GM10266 (cell line): ENCODE measurements around the gene CHST12.
A peak's percentile ranks its signal among the peaks of the same experiment; 100 is the strongest.
"Not testable (repeated sequence)": the region's sequence is repeated elsewhere in the genome, so short reads cannot be mapped to it uniquely, and the experiment has no call there.

ENCODE experiments used
- DNase-seq: peaks from one replicate; pipeline ENCODE4 v3.0.0; 2012; ENCODE audit errors: extremely low spot score
- TF ChIP-seq, protein P1 (sequence below): IDR thresholded peaks from 2 replicates; pipeline ENCODE4 v1.5.1; 2012; ENCODE audit warnings: mild to moderate bottlenecking, low read depth; ENCODE audit not compliant: control insufficient read depth, insufficient read depth; ENCODE audit errors: missing control alignments

CHST12 gene

DNA sequence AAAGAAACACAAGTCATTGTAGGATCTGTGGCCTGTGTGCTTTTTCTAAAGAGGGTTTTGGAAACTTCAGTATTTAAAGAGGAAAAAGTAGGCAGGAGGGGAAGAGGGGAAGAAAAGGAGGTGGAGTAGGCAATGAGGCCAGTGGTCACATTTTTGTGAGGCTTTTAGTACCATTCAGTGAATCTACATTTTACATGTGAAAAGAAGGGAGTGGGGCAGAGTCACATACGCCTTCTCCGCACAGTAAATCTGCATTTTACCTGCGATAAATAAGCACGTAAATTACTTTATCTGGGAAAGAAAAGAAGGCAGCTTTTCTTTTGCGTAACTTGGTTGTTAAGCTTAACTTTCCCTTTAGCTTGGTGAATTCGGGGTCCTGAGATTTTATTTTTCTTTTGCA lies 13.2 kb downstream of the CHST12 start:
- DNase-seq = no peak
- TF ChIP-seq, protein P1, sequence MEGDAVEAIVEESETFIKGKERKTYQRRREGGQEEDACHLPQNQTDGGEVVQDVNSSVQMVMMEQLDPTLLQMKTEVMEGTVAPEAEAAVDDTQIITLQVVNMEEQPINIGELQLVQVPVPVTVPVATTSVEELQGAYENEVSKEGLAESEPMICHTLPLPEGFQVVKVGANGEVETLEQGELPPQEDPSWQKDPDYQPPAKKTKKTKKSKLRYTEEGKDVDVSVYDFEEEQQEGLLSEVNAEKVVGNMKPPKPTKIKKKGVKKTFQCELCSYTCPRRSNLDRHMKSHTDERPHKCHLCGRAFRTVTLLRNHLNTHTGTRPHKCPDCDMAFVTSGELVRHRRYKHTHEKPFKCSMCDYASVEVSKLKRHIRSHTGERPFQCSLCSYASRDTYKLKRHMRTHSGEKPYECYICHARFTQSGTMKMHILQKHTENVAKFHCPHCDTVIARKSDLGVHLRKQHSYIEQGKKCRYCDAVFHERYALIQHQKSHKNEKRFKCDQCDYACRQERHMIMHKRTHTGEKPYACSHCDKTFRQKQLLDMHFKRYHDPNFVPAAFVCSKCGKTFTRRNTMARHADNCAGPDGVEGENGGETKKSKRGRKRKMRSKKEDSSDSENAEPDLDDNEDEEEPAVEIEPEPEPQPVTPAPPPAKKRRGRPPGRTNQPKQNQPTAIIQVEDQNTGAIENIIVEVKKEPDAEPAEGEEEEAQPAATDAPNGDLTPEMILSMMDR = no peak

DNA sequence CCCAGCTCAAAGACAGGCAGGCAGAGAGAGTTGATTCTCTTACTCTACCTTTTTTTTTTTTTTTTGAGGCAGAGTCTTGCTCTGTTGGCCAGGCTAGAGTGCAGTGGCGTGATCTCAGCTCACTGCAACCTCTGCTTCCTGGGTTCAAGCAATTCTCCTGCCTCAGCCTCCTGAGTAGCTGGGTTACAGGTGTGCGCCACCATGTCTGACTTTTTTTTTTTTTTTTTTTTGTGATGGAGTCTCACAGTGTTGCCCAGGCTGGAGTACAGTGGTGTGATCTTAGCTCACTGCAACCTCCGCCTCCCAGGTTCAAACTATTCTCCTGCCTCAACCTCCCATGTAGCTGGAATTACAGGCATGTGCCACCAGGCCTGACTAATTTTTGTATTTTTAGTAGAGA lies 13.8 kb downstream of the CHST12 start:
- not testable (repeated sequence) for DNase-seq

DNA sequence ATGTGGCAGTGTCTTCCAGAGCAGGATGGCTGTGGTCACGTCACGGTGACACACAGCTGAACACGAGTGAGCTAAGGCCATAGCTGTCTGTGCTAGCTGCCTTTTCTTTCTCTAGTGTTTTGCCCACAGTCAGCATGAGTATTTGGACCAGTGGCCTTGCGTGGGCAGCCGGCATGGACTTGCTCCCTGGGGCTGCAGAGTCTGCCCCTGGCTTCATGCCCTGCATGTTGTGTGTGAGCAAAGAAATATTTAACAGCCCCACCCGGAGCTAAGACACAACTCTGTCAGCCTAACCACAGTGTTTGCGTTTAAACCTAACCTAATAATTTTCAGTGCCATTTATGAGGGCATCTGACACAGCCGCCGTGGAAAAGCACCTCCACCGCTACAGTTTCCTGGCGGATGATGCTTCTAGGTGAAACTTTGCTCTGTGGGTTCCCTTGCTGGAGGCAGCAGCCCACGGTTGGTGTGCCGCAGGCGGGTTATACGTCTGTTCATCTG lies 14.6 kb downstream of the CHST12 start:
- DNase-seq = no peak
- TF ChIP-seq, protein P1 = no peak

DNA sequence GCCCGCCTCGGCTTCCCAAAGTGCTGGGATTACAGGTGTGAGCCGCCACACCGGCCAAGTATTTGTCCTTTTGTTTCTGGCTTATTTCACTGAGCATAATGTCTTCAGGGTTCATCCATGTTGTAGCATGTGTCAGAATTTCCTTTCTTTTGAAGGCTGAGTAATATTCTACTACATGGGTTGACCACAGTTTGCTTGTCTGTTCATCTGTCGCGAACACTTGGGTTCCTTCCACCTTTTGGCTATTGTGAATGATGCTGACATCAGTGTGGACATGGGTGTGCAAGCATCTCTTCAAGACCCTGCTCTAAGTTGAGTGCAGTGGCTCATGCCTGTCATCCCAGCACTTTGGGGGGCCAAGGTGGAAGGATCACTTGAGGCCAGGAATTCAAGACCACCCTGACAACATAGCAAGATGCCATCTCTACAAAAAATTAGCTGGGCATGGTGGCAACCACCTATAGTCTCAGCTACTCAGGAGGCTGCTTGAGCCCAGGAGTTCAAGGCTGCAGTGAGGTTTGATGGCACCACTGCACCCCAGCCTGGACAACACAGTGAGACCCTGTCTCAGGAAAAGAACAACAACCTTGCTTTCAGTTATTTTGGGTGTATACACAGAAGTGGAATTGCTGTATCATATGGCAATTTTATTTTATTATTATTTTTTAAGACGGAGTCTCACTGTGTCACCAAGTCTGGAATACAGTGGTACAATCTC lies 17.0 kb downstream of the CHST12 start:
- no peak for DNase-seq
- TF ChIP-seq, protein P1 = no peak

DNA sequence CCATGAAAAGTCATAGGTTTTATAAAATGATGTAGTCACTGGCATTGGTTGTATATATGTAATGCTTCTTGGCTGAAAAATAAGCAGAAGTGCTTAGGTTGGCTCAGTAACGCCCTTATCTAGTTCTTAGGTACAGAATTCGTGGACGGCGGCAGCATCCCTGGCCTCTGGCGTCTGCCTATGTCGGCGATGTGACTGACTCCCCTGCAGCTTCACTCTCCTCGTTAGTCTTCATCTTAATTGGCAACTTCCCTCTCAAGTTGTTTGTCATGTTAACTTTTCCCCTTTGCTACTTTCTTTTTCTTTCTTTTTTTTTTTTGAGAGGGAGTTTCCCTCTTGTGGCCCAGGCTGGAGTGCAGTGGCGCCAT lies 18.5 kb downstream of the CHST12 start:
- TF ChIP-seq, protein P1 = no peak
- DNase-seq = no peak

DNA sequence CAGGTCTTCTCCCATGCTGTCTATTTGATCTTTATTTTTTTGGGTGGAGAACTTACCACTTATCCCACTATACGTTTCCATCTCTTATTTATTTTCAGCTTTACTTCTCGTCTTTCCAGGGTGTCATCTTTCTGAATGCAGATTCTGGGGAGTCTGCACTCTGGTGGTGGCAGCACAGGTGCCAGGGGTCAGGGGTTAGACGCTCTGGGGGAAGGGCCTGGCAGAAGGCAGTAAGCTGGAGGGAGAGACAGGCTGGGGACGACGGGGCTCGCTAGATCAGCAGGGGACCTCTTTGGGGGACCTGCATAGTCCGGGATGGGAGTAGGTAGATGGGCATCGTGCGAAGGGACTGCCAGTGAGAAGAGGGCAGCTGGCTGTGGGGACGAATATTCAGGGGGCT lies 22.3 kb downstream of the CHST12 start:
- TF ChIP-seq, protein P1 = no peak
- no peak for DNase-seq

DNA sequence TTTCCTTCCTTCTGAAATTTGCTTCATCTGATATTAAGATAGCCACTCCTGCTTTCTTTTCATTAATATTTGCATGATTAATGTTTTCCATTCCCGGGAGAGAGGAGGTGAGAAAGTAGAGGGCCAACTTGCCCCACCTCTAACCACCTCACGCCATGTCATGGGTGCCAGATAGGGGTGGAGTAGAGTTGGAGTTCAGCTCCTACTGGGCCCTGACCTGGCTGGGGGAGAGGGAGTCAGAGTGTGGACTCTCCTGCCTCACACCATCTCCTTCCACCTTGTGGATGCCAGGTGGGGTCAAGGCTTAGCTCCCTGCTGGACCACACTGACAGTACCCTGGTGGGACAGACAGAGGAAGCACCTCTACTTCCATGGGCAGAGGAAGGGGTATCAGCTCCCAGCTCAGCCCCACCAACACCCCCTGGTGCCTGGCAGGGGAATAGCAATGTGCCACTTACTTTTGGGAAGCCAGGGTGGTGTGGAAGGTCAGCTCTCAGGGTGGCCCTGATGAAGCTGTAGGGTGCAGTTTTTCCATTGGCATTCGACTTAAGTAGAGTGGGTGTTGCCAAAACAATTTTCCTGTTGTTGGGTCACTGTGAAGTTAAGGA lies 28.0 kb downstream of the CHST12 start:
- TF ChIP-seq, protein P1 = peak; percentile 36
- DNase-seq = no peak
